ENCODE measurements around the gene ANP32B.

- no peak for TF ChIP-seq GATA3 (IDR thresholded peaks at IDR 0.05; ENCODE audit: low read depth, low read length)
- TF ChIP-seq GATA2 (IDR thresholded peaks at IDR 0.05; ENCODE audit: low read depth, low read length), result no peak
Observed at GRCh38 chr9:97984188-97985057, 1.3 kb downstream of the ANP32B start.
